Stimulated activated CD4-positive, alpha-beta T cell treated with anti-CD3 and anti-CD28 coated beads, Interleukin-4, amount 100 ng/mL, for 4 hours (primary cell): ENCODE results near the gene RIPOR3.
"Not testable (repeated sequence)": the region's sequence is repeated elsewhere in the genome, so short reads cannot be mapped to it uniquely, and the experiment has no call there.

Source experiments
- DNase-seq, 2 experiments: peaks; one replicate each; pipeline ENCODE4 v3.0.0-alpha.2; 2020

Gene RIPOR3

GRCh38 chr20:50724851-50725723, 33.7 kb upstream of the RIPOR3 start:
- DNase-seq: peak; percentile 74 to 85

GRCh38 chr20:50724112-50724725, 32.9 kb upstream of the RIPOR3 start:
- DNase-seq: no peak

GRCh38 chr20:50723672-50724071, 32.3 kb upstream of the RIPOR3 start:
- DNase-seq: no peak

- no peak for DNase-seq
Observed at GRCh38 chr20:50722424-50723155, 31.2 kb upstream of the RIPOR3 start.

- DNase-seq: no peak
Observed at GRCh38 chr20:50721881-50722281, 30.5 kb upstream of the RIPOR3 start.

GRCh38 chr20:50720582-50720981, 29.2 kb upstream of the RIPOR3 start:
- DNase-seq: no peak

- DNase-seq: no peak
Observed at GRCh38 chr20:50720026-50720425, 28.7 kb upstream of the RIPOR3 start.

GRCh38 chr20:50719328-50719727, 28.0 kb upstream of the RIPOR3 start:
- DNase-seq: no peak

GRCh38 chr20:50717974-50718761, 26.8 kb upstream of the RIPOR3 start:
- no peak for DNase-seq

- DNase-seq: no peak
Observed at GRCh38 chr20:50717312-50717711, 26.0 kb upstream of the RIPOR3 start.

- DNase-seq: no peak
Observed at GRCh38 chr20:50716518-50716917, 25.2 kb upstream of the RIPOR3 start.

GRCh38 chr20:50715694-50716093, 24.4 kb upstream of the RIPOR3 start:
- DNase-seq: no peak

- DNase-seq: not testable (repeated sequence)
Observed at GRCh38 chr20:50714426-50714825, 23.1 kb upstream of the RIPOR3 start.

GRCh38 chr20:50713657-50714101, 22.3 kb upstream of the RIPOR3 start:
- DNase-seq: no peak

- DNase-seq: no peak
Observed at GRCh38 chr20:50712771-50713656, 21.7 kb upstream of the RIPOR3 start.

GRCh38 chr20:50711113-50711825, 19.9 kb upstream of the RIPOR3 start:
- no peak for DNase-seq

GRCh38 chr20:50710492-50711063, 19.2 kb upstream of the RIPOR3 start:
- no peak for DNase-seq

GRCh38 chr20:50709636-50709973, 18.3 kb upstream of the RIPOR3 start:
- no peak for DNase-seq

- no peak for DNase-seq
Observed at GRCh38 chr20:50708845-50709635, 17.7 kb upstream of the RIPOR3 start.

- no peak for DNase-seq
Observed at GRCh38 chr20:50704971-50705370, 13.6 kb upstream of the RIPOR3 start.
